ENCODE results near the gene ZBTB44. TPM values are rescaled to one million over a fixed set of nuclear protein-coding genes. Genes with fewer than 3 reads are reported as not detected.

ZBTB44 gene
- total RNA-seq, 8 experiments from 2014 or later: 16.1 to 48.3 (median 20.8) TPM

GRCh38 chr11:130214861-130215530 lies 99.7 kb downstream of the ZBTB44 start:
- in situ Hi-C loops (cut with MboI; ENCODE audit: low pct_unique_long_range_greater_than_20kb in 2 of 9, low sequenced_read_pairs in 9 of 9, unreplicated experiment in 9 of 9): loop anchor here in 4 of 9 experiments (10.0 to 25.0 kb wide), 4 partner anchors 197 to 672 kb away; partner anchors contain the start of gene ADAMTS8 (in 1 of the 4)
- WGBS, 10 experiments: 60 to 100% (median 93%) methylated on average over 1 to 6 of the region's 6 CpGs; no CpG with 5 or more reads in 3 of the 10 experiments
- Histone ChIP-seq H3K4me3 (no peak overlapping the region), H3K4me1 (replicated peaks in 1 of 2) (no peaks in the 10 kb centered on the region), H3K27ac (no peak overlapping the region)
- no peak for ATAC-seq (replicated peaks in 6 of 8)

GRCh38 chr11:130213979-130214281 lies 100.8 kb downstream of the ZBTB44 start:
- in situ Hi-C loops (cut with MboI; ENCODE audit: low pct_unique_long_range_greater_than_20kb in 2 of 9, low sequenced_read_pairs in 9 of 9, unreplicated experiment in 9 of 9): loop anchor here in 4 of 9 experiments (10.0 to 25.0 kb wide), 4 partner anchors 198 to 673 kb away; partner anchors contain the start of gene ADAMTS8 (in 1 of the 4)
- Histone ChIP-seq H3K4me1 (replicated peaks in 1 of 2) (no peaks in the 10 kb centered on the region), H3K27ac (no peak overlapping the region), H3K4me3 (no peak overlapping the region)
- ATAC-seq (replicated peaks in 6 of 8): no peak
- 90 to 100% (median 100%) methylated on average over 1 to 6 of the region's 9 CpGs; no CpG with 5 or more reads in 5 of the 10 experiments for WGBS, 10 experiments

DNA sequence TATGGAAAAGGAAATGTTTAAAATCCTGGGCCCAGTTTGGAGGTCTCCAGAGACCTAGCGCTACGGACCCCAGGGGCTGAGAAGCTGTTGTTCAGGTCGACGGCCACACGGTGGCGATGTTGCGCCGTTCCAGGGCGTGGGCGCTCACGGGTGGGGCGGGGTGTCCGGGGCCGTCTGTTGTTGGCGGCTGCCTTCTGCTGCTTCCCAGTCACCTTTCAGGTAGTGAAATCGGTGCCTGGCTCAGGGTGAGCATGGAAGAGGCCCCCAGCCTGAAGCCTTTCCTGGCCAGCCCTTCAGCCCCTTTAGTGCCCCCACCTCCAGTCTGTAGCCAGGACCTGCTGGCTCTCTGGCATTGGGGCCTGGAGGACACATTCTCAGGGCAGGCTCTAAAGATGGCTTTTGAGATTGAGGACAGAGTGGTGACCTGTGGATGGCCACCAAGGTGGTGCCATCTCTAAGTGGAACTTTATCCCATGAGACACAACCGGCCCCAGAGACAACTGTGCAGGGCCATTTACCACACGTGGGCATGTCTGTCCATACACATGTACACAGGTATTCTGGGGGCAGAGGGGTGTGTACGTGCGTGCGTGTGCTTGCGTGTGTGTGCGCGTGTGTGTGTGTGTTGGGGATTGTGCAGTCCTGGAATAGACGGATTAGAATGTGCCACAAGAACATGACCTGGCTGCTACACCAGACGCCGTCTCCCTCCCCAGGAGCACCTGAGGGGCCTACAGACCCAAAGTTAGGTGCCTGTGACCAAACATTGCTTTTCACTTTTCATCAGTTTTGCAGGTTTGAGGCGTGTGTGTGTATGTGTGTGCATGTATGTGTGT lies 101.4 kb downstream of the ZBTB44 start:
- whole genome bisulfite sequencing, 10 experiments: 0 to 4% (median 1%) methylated on average over 1 to 9 of the region's 28 CpGs; no CpG with 5 or more reads in 6 of the 10 experiments
- peak; percentile 70 to 92 (median 90) for ATAC-seq (replicated peaks in 6 of 8)
- Histone ChIP-seq H3K4me3 (peak overlapping the region in 1 of 5 donors; percentile 8), H3K27ac (no peak overlapping the region), H3K4me1 (replicated peaks in 1 of 2) (no peaks in the 10 kb centered on the region)
- in situ Hi-C loops (cut with MboI; ENCODE audit: low pct_unique_long_range_greater_than_20kb in 2 of 9, low sequenced_read_pairs in 9 of 9, unreplicated experiment in 9 of 9): loop anchor here in 4 of 9 experiments (10.0 to 25.0 kb wide), 4 partner anchors 199 to 674 kb away; partner anchors contain the start of gene ADAMTS8 (in 1 of the 4)

DNA sequence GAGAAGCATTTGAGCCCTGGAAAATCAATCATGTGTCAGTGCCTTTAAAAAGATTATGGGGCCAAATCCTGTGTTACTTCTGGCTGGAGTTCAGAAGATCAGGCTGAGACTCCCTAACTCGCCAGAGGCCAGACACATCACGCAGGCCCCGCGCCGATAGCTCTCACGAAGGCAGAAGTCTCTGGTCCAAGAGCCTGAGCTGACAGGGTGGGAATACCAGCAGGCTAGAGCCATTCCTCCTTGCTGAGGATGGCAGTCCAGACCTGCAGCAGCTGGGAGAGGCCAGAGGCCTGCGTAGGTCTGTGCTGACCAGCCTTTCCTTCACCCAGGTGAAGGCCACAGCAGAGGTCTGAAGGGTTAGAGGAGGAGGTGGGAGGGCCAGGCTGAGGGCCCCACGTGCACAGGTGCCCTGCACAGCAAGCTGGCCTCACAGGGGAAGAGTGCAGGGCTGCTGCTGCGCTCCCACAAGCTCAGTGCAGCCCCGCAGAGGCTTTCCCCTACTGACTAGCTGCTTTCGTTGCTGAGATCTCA lies 102.2 kb downstream of the ZBTB44 start:
- WGBS, 10 experiments: 0 to 92% (median 35%) methylated on average over 1 to 5 of the region's 11 CpGs; no CpG with 5 or more reads in 2 of the 10 experiments
- ATAC-seq (replicated peaks in 6 of 8): peak in 5 of 8 experiments; percentile 17 to 30 (median 25)

GRCh38 chr11:130211781-130212401 lies 102.8 kb downstream of the ZBTB44 start:
- in situ Hi-C loops (cut with MboI; ENCODE audit: low pct_unique_long_range_greater_than_20kb in 2 of 9, low sequenced_read_pairs in 9 of 9, unreplicated experiment in 9 of 9): loop anchor here in 4 of 9 experiments (10.0 to 25.0 kb wide), 4 partner anchors 200 to 675 kb away; partner anchors contain the start of gene ADAMTS8 (in 1 of the 4)

More for the DNA sequence above, 102.2 kb downstream of the ZBTB44 start:
- Histone ChIP-seq H3K4me1 (replicated peaks in 1 of 2) (no peaks in the 10 kb centered on the region), H3K27ac (no peak overlapping the region), H3K4me3 (no peak overlapping the region)
- in situ Hi-C loops (cut with MboI; ENCODE audit: low pct_unique_long_range_greater_than_20kb in 2 of 9, low sequenced_read_pairs in 9 of 9, unreplicated experiment in 9 of 9): loop anchor here in 4 of 9 experiments (10.0 to 25.0 kb wide), 4 partner anchors 200 to 675 kb away; partner anchors contain the start of gene ADAMTS8 (in 1 of the 4)

GRCh38 chr11:130211144-130211543 lies 103.6 kb downstream of the ZBTB44 start:
- Histone ChIP-seq H3K4me1 (replicated peaks in 1 of 2) (no peaks in the 10 kb centered on the region), H3K4me3 (no peak overlapping the region), H3K27ac (no peak overlapping the region)
- 86 to 100% (median 100%) methylated on average over 1 to 3 of the region's 3 CpGs; no CpG with 5 or more reads in 2 of the 10 experiments for WGBS, 10 experiments
- no peak for ATAC-seq (replicated peaks in 6 of 8)
- in situ Hi-C loops (cut with MboI; ENCODE audit: low pct_unique_long_range_greater_than_20kb in 2 of 9, low sequenced_read_pairs in 9 of 9, unreplicated experiment in 9 of 9): loop anchor here in 4 of 9 experiments (10.0 to 25.0 kb wide), 4 partner anchors 201 to 676 kb away; partner anchors contain the start of gene ADAMTS8 (in 1 of the 4)

More at GRCh38 chr11:130211781-130212401, 102.8 kb downstream of the ZBTB44 start:
- Histone ChIP-seq H3K27ac (no peak overlapping the region), H3K4me1 (replicated peaks in 1 of 2) (no peaks in the 10 kb centered on the region), H3K4me3 (no peak overlapping the region)
- ATAC-seq (replicated peaks in 6 of 8): no peak
- 40 to 87% (median 74%) methylated on average over 1 to 11 of the region's 19 CpGs; no CpG with 5 or more reads in 2 of the 10 experiments for WGBS, 10 experiments

DNA sequence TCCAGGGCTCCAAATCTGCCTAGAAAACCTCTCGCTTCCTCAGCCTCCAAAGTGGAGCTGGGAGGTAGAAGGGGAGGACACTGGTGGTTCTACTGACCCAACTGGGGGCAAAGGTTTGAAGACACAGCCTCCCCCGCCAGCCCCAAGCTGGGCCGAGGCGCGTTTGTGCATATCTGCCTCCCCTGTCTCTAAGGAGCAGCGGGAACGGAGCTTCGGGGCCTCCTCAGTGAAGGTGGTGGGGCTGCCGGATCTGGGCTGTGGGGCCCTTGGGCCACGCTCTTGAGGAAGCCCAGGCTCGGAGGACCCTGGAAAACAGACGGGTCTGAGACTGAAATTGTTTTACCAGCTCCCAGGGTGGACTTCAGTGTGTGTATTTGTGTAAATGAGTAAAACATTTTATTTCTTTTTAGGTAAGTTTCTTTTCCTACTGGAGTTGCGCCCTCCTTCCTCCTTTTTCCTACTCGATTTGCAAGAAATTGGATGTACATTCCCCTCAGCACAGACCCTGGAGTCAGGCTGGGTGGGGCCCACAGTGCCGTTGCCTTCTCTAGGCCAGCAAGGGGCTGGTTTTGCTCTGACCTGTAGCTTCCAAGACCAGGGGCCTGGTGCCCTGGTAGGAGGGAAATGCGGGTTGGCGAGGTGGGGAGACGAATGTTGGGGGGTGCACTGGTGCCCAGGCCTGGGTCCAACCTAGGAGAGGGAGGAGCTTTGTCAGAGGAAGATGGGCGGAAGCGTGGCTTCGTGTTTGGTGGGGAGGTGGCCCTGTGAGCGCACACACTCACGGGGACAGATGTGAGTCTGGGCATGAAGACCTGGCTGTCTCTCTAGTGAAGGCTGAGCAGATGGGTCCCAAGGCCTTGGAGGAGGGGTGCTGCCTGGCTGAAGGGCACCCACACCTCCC lies 104.5 kb downstream of the ZBTB44 start:
- no peak overlapping the region for H3K27ac ChIP-seq
- no peaks in the 10 kb centered on the region for H3K4me1 ChIP-seq (replicated peaks in 1 of 2)
- H3K4me3 ChIP-seq: no peak overlapping the region
- in situ Hi-C loops (cut with MboI; ENCODE audit: low pct_unique_long_range_greater_than_20kb in 2 of 9, low sequenced_read_pairs in 9 of 9, unreplicated experiment in 9 of 9): loop anchor here in 4 of 9 experiments (10.0 to 25.0 kb wide), 4 partner anchors 202 to 677 kb away; partner anchors contain the start of gene ADAMTS8 (in 1 of the 4)
- 28 to 100% (median 86%) methylated on average over 1 to 8 of the region's 23 CpGs; no CpG with 5 or more reads in 1 of the 10 experiments for WGBS, 10 experiments
- ATAC-seq (replicated peaks in 6 of 8): no peak

DNA sequence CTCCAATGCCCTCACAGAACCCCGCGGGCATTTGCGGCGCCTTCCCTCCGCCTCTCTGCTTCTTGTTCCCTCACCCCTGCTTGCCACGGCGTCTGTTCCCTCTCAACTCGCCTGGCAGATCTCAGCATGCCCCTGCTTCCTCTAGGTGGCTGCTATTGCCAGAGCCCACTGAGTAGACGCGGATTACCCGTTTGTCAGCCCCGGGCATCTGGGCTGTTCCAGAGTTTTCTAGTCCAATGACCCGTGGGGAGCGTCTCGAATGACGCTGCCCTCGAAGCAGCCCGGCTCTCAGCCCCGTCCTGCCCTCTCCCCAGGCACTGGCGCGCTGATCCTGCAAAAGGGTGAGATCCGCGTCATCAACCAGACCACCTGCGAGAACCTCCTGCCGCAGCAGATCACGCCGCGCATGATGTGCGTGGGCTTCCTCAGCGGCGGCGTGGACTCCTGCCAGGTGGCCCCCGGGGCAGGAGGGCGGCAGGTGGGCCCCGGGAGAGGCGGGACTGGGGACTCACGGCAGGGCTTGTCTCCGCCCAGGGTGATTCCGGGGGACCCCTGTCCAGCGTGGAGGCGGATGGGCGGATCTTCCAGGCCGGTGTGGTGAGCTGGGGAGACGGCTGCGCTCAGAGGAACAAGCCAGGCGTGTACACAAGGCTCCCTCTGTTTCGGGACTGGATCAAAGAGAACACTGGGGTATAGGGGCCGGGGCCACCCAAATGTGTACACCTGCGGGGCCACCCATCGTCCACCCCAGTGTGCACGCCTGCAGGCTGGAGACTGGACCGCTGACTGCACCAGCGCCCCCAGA lies 105.4 kb downstream of the ZBTB44 start:
- ATAC-seq (replicated peaks in 6 of 8): no peak
- H3K27ac ChIP-seq: no peak overlapping the region
- no peaks in the 10 kb centered on the region for H3K4me1 ChIP-seq (replicated peaks in 1 of 2)
- no peak overlapping the region for H3K4me3 ChIP-seq
- in situ Hi-C loops (cut with MboI; ENCODE audit: low pct_unique_long_range_greater_than_20kb in 2 of 9, low sequenced_read_pairs in 9 of 9, unreplicated experiment in 9 of 9): loop anchor here in 4 of 9 experiments (25.0 kb wide), 3 partner anchors 203 to 678 kb away; no protein-coding TSS in a partner anchor
- WGBS, 10 experiments: 20 to 97% (median 88%) methylated on average over 1 to 13 of the region's 53 CpGs; no CpG with 5 or more reads in 3 of the 10 experiments

- no peaks in the 10 kb centered on the region for H3K4me1 ChIP-seq (replicated peaks in 1 of 2)
- WGBS, 10 experiments: 56 to 100% (median 92%) methylated on average over 1 to 29 of the region's 45 CpGs; no CpG with 5 or more reads in 1 of the 10 experiments
- H3K27ac ChIP-seq: no peak overlapping the region
- in situ Hi-C loops (cut with MboI; ENCODE audit: low pct_unique_long_range_greater_than_20kb in 2 of 9, low sequenced_read_pairs in 9 of 9, unreplicated experiment in 9 of 9): loop anchor here in 4 of 9 experiments (25.0 kb wide), 3 partner anchors 204 to 679 kb away; no protein-coding TSS in a partner anchor
- ATAC-seq (replicated peaks in 6 of 8): no peak
- H3K4me3 ChIP-seq: no peak overlapping the region
Observed at GRCh38 chr11:130208241-130209127, 106.2 kb downstream of the ZBTB44 start.

DNA sequence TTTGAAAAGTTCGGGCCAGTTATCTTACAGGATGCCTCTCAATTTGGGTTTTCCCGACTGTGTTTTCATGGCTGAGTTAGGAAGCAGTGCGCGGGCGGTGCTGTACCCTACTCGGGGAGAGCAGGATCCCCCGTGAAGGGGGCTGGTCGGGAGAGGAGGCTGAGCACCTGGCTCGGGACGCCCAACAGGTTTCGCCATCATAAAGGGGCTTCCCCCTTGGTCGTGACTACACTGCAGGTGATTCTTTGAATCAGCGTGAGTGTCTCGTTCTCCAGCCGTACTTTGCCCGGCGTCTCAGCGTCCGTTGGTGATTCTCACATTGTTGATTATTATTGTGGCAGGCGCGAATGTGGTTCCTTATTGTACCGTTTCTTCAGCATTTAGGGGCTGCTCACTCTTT lies 108.6 kb downstream of the ZBTB44 start:
- in situ Hi-C loops (cut with MboI; ENCODE audit: low pct_unique_long_range_greater_than_20kb in 2 of 9, low sequenced_read_pairs in 9 of 9, unreplicated experiment in 9 of 9): loop anchor here in 4 of 9 experiments (25.0 kb wide), 3 partner anchors 206 to 681 kb away; no protein-coding TSS in a partner anchor
- H3K27ac ChIP-seq: no peak overlapping the region
- no peak for ATAC-seq (replicated peaks in 6 of 8)
- H3K4me3 ChIP-seq: no peak overlapping the region
- 72 to 96% (median 88%) methylated on average over 3 to 19 of the region's 22 CpGs; no CpG with 5 or more reads in 2 of the 10 experiments for WGBS, 10 experiments
- no peaks in the 10 kb centered on the region for H3K4me1 ChIP-seq (replicated peaks in 1 of 2)

Data from motor neuron (in vitro differentiated cells).